GM18507 (cell line): ENCODE results near the gene CTAG2.
A peak's percentile ranks its signal among the peaks of the same experiment; 100 is the strongest.
"Not testable (repeated sequence)": the region's sequence is repeated elsewhere in the genome, so short reads cannot be mapped to it uniquely, and the experiment has no call there.

ENCODE experiments used
- DNase-seq: peaks from one replicate; pipeline ENCODE4 v3.0.0; 2011; ENCODE audit warnings: low read depth; ENCODE audit not compliant: insufficient read length; ENCODE audit errors: extremely low spot score
- FAIRE-seq: peaks from 2 replicates; lab custom pipeline; 2011; peaks lifted over from hg19 to GRCh38; lab: Jason Lieb, UNC

The CTAG2 gene

GRCh38 chrX:154650221-154650510 lies 3.2 kb downstream of the CTAG2 start:
- no peak for DNase-seq

GRCh38 chrX:154649503-154650220 lies 3.7 kb downstream of the CTAG2 start:
- DNase-seq (no peak), FAIRE-seq (no peak)

More at GRCh38 chrX:154650221-154650510, 3.2 kb downstream of the CTAG2 start:
- FAIRE-seq = no peak

GRCh38 chrX:154648931-154649330 lies 4.4 kb downstream of the CTAG2 start:
- FAIRE-seq (no peak), DNase-seq (no peak)

- not testable (repeated sequence) for DNase-seq
- FAIRE-seq = peak; percentile 69
Measured at GRCh38 chrX:154645745-154646378, 7.5 kb downstream of the CTAG2 start.

GRCh38 chrX:154643708-154644107 lies 9.7 kb downstream of the CTAG2 start:
- not testable (repeated sequence) for DNase-seq

GRCh38 chrX:154641740-154642139 lies 11.6 kb downstream of the CTAG2 start:
- FAIRE-seq, DNase-seq: not testable (repeated sequence)

More at GRCh38 chrX:154643708-154644107, 9.7 kb downstream of the CTAG2 start:
- FAIRE-seq = not testable (repeated sequence)

- DNase-seq, FAIRE-seq: not testable (repeated sequence)
Measured at GRCh38 chrX:154633661-154634060, 19.7 kb downstream of the CTAG2 start.

GRCh38 chrX:154630949-154631348 lies 22.4 kb downstream of the CTAG2 start:
- not testable (repeated sequence) for DNase-seq

GRCh38 chrX:154628960-154629359 lies 24.4 kb downstream of the CTAG2 start:
- not testable (repeated sequence) for FAIRE-seq

More at GRCh38 chrX:154630949-154631348, 22.4 kb downstream of the CTAG2 start:
- not testable (repeated sequence) for FAIRE-seq

GRCh38 chrX:154620767-154621414 lies 32.5 kb downstream of the CTAG2 start:
- not testable (repeated sequence) for DNase-seq
- FAIRE-seq = peak; percentile 84

More at GRCh38 chrX:154628960-154629359, 24.4 kb downstream of the CTAG2 start:
- not testable (repeated sequence) for DNase-seq

GRCh38 chrX:154619182-154619581 lies 34.2 kb downstream of the CTAG2 start, which contains the start of gene CTAG1B:
TSS of gene CTAG1B (minus strand) at chrX:154619282. CDS start at chrX:154619218, 64 bp downstream.
- DNase-seq, FAIRE-seq: not testable (repeated sequence)

- not testable (repeated sequence) for FAIRE-seq, DNase-seq
Measured at GRCh38 chrX:154613586-154613985, 39.8 kb downstream of the CTAG2 start.

- FAIRE-seq, DNase-seq: not testable (repeated sequence)
Measured at GRCh38 chrX:154611146-154611545, 42.2 kb downstream of the CTAG2 start.

GRCh38 chrX:154608823-154609222 lies 44.6 kb downstream of the CTAG2 start:
- DNase-seq, FAIRE-seq: not testable (repeated sequence)

GRCh38 chrX:154607976-154608375 lies 45.4 kb downstream of the CTAG2 start:
- DNase-seq, FAIRE-seq: not testable (repeated sequence)

GRCh38 chrX:154607370-154607769 lies 46.0 kb downstream of the CTAG2 start:
- FAIRE-seq (no peak), DNase-seq (no peak)

- DNase-seq = no peak
- FAIRE-seq = no peak
Measured at GRCh38 chrX:154605566-154605965, 47.8 kb downstream of the CTAG2 start.

GRCh38 chrX:154603438-154604430 lies 49.6 kb downstream of the CTAG2 start:
- no peak for DNase-seq
- no peak for FAIRE-seq
